ENCODE measurements around the gene TMEM138.

DNA sequence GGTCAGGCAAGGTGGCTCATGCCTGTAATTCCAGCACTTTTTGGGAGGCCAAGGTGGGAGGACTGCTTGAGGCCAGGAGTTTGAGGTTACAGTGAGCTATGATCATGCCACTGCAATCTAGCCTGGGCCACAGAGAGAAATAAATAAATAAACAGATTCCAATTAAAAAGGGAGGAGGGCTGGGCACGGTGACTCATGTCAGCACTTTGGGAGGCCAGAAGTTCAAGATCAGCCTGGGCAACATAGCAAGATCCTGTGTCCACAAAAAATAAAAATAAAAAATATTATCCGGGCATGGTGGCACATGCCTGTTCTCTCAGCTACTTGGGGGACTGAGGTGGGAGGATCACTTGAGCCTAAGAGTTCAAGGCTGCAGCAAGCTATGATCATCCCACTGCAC is 8.0 kb upstream of the TMEM138 start:
- TF ChIP-seq, protein P1, sequence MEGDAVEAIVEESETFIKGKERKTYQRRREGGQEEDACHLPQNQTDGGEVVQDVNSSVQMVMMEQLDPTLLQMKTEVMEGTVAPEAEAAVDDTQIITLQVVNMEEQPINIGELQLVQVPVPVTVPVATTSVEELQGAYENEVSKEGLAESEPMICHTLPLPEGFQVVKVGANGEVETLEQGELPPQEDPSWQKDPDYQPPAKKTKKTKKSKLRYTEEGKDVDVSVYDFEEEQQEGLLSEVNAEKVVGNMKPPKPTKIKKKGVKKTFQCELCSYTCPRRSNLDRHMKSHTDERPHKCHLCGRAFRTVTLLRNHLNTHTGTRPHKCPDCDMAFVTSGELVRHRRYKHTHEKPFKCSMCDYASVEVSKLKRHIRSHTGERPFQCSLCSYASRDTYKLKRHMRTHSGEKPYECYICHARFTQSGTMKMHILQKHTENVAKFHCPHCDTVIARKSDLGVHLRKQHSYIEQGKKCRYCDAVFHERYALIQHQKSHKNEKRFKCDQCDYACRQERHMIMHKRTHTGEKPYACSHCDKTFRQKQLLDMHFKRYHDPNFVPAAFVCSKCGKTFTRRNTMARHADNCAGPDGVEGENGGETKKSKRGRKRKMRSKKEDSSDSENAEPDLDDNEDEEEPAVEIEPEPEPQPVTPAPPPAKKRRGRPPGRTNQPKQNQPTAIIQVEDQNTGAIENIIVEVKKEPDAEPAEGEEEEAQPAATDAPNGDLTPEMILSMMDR (IDR thresholded peaks at IDR 0.05; ENCODE audit: low read length) = no peak
- TF ChIP-seq EZH2phosphoT487 (IDR thresholded peaks at IDR 0.05; ENCODE audit: low read length) = no peak
